Fibroblast of skin of abdomen (primary cell): ENCODE measurements around the gene ABCB9.
A peak's percentile ranks its signal among the peaks of the same experiment; 100 is the strongest.

Experiments
- DNase-seq: peaks from one replicate; pipeline ENCODE4 v3.0.0-alpha.2; 2013

Gene ABCB9

DNA sequence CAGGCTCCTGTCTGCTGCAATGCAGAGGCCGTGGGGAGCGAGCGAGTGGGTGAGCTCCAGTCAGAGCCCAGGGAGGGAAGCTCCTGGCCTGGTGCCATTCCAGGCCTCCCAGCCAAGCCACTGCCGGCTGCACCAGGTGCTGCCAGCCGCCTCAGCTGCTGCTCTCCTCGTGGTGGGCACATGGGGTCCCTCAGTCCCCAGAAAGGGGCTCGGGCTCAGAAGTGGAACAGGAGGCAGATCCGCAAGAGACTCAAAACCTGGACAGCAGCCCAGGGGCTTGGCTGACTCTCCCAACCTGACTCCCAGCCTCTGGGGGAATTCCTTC lies 2.4 kb downstream of the ABCB9 start:
- DNase-seq, result no peak

DNA sequence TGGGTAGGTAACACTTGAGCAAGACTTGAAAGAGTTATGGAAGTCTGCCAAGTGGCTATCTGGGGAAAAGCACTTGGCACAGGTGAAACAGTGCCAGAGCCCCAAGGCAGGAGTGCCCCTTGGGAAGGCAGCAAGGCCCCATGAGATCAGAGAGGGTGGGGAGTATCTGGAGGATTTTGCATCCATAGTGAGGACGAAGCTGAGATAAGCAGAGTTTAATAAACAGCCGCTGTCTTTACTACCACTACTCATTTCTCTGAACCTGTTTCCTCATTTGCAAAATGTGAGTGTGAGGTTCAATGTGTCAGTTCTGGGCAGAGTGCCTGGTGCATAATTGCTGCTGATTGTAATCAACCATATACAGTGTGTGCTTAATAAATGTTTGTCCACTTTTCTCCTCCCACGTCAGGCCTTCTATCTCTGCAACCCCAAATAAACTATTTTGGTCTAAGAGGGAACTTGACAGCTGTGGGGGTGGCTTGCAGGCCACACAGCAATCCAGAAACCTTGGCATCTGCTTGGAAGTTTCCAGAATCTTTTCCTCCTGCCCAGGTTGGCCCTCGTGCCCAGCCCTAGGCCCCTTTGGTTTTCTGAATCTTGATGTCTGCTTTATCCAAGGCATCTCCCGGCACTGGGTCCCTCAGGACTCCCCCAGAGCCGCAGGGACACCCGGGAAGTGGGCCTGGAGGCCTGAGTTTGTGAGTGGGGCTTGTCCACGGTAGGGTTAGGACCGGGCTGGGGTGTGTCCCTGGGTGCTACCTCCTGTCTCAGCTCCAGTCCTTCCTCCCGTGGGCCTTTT lies 4.5 kb downstream of the ABCB9 start:
- no peak for DNase-seq

DNA sequence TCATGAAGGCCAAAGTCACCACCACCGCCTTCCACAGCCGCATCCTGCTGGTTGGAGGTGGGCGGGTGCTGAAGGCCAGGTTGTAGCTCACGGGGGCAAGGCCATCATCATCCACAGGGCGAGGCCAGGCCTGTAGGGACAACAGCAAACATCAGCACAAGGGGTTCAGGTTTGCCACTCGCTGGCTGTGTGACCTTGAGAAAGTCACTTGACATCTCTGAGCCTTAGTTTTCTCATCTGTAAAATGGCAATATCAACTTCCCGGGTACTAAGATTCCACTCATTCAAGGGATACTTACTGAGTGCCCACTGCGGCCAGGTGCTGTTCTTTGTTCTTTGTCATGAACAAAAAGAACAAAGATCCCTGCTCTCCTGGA lies 6.1 kb downstream of the ABCB9 start:
- DNase-seq, result no peak

DNA sequence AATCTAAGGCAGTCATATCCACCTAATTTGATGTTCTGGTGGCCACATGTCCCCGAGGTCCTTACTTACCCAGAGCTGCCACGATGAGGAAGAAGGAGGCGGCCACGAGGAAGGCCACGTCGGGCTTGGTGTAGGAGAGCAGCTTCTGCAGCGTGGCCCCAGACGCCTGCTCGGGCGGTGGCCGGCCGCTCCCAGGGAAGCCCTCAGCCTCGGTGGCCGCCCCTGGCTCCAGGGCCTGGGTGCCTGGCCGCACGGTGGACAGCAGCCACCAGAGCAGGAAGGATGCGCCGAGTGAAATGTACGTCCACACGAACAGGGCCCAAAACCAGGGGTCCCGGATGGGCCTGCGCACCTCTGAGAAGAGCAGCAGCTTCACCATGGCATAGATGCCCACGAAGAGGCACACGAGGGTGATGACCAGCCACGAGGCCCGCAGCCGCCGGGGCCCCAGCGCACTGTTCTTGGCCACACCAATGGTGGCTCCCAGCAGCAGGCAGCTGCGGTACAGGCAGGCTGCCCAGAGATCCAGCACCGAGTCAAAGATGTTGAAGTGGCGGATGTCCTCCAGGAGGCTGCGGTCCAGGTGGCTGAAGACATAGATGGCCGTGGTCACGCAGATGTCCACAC lies 6.6 kb downstream of the ABCB9 start:
- DNase-seq, result no peak

DNA sequence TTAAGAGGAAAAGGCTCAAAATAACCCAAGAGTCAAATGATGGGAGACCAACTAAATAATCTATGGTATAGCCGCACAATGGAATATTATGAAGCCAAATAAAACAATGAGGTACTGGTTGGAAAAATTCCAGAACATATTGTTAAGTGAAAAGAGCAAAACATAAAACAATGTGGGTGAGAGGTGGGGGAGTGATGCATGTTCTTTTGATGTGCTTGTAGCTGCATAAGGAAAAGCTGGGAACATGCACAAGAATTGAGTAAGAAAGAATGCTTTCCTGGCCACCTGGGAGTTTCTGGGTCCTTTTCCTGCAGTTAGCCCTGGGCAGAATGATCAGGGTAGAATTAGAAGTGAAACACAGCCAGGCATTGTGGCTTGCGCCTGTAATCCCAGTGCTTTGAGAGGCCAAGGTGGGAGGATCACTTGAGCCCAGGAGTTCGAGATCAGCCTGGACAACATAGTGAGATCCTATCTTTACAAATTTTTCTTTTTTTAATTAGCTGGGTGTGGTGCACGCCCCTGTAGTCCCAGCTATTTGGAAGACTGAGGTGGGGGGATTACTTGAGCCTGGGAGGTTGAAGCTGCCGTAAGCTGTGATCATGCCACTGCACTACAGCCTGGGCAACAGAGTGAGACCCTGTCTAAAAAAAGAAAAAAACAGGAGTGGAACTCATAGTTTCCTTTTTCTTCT lies 7.9 kb downstream of the ABCB9 start:
- no peak for DNase-seq

DNA sequence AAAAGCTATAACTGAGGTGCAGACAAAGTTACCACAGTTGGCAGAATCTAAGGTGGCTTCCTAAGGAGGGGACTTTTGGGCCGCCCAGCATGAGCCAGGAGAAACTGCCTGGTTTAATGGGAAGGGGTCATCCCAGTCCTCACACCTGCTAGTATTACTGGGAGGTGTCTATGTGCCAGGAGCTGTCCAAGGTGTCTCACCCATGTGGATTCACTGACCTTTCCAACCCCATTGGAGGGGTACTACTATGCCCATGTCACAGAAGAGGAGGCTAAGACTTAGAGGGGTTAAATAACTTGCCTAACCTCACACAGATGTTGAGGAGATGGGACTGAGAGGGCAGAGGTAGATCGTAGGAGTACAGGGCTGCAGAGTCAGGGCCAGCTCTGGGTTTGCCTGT lies 10.2 kb downstream of the ABCB9 start:
- no peak for DNase-seq

DNA sequence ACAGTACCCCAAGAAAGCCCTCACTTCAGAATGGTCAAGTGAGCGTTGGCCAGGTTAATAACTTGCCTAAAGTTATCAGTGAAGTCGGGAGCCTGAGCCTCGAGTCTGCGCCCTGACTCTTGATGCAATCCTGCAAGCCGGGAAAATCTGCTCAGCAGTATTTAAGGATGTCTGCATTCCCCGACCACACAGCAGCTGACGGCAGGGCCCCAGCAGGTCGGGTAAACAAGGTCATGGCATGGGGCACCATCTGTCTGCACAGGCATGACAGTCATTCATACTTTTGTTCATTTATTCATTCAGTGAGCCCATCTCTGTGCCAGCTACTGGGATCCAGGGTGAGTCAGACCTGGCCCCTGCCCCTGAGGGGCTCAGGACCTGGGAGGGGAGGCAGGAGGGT lies 11.1 kb downstream of the ABCB9 start:
- DNase-seq, result no peak

DNA sequence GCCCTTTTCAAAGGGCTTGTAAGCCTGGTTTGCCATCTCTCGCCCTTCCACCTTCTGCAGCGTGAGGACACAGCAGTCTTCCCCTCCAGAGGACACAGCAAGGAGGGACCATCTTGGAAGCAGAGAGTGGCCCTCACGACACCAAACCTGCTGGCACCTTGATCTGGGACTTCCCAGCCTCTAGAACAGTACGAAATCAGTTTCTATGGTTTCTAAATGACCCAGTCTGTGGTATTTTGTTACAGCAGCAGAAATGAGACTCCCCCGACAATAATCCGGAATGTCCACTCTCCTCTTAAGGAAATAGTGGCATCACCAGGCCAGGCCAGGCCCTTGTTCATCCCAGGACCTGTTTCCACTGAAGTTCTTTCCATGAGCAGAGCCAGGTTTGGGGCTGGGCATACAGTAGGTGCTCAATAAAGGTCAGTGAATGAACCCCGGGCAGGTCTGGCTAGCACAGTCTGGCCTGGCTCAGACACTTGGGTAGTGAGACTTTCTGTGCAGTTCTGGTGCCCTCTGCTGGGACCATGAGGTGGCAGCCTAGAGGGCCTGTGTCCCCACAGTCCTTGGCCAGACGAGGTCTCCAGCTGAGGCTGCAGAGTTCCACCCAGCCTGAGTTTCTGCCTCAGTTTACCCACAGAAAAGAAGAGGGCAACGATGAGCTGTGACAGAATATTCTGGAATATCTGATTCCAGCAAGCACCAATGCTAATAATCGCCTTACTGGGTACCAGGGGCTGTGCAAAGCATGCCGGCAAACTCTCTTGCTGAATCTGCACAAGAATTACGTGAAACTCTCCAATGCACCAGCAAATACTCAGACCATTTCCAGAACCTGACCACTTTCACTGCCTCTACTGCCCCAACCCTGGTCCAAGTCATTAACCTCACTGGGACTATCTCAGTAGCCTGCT lies 14.0 kb downstream of the ABCB9 start:
- peak; percentile 65 for DNase-seq

DNA sequence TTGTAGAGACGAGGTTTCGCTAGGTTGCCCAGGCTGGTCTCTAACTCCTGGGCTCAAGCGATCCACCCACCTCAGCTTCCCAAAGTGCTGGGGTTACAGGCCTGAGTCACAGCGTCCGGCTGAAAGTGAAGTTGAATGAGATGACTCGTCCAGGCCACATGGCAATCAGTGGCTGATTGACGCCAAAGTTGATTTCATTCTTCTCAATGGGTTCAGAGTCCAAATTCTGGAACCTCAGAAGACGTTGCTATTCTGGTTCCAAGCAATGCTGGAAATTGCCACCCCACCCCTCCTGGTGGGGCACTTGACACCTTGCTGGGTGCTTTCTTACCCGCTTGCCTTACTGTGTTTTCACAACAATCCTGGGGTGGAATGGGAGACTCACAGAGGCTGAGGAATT lies 14.9 kb downstream of the ABCB9 start:
- peak; percentile 54 for DNase-seq

DNA sequence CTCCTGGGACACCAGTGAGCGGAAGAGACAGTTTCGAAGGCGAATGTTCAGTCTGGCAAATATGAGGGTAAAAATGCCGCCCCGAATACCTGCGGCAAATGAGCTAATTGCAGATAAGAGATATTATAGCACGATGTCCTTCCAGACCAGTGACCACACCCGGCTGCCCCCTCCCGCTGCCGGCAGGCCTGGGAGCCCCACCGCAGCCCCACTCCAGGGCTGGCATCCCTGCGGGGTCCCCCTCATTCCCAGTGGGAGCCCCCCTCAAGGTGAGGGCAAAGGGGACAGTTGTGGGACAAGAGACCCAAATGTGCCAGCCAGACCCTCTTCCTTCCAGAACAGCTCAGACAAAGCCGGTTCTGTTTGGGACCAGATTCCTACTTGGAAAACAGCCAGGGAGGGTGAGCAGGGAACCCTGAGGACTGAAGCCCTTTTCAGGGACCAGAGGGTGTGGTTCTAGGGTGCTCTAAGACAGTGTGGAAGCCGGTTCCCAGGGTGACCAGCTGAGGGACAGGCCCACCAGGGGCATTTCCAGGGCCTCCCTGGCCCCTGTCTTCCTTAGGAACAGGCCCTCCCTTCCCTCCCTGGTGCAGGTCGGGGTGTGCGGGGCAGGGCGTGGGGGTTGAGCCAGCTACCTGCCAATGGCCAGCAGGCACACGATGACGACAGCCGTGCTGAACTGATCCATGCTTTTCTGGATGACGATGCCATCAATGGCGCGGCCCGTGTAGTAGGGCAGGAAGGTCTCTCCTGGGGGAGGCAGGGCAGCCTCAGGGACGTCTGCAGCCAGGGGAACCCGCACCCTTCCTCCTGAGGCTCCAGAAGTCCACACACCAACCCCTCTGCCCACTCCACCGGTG lies 16.2 kb downstream of the ABCB9 start:
- DNase-seq, result no peak

DNA sequence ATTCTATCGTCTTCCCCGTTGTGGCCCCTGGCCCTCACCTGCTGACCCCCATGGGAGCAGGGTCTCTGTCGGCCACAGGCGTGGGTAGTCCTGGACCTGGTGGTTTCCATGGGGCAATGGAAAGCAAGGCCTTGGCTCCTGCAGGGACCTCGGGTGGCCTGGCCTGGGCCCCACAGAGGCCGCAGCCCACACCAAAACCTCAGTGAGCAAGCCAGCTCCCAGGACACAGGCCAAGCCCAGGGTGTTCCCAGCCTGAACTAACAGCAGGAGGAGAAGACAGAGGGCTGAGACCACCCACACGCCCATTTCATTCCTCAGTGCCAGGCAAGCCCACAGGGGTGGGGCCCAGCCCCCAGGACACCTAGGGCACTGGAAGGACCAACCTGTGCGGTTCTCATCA lies 16.9 kb downstream of the ABCB9 start:
- no peak for DNase-seq

DNA sequence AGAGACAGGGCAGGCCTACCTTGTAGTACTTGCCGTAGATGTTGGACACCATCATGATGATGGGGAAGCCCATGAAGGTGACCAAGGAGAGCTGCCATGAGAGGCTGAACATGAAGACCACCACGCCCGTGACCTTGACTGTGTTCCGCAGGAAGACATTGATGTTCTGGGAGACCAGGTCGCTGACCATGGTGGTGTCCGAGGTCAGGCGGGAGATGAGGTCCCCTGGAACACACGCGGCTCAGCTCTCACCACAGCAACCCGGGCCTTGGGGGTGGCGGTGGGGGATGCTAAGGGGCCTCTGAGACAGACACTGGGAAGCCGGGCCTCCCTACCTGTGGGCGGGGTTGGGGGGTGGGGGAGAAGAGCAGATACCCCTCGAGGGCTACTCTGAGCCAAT lies 17.7 kb downstream of the ABCB9 start:
- DNase-seq, result no peak

DNA sequence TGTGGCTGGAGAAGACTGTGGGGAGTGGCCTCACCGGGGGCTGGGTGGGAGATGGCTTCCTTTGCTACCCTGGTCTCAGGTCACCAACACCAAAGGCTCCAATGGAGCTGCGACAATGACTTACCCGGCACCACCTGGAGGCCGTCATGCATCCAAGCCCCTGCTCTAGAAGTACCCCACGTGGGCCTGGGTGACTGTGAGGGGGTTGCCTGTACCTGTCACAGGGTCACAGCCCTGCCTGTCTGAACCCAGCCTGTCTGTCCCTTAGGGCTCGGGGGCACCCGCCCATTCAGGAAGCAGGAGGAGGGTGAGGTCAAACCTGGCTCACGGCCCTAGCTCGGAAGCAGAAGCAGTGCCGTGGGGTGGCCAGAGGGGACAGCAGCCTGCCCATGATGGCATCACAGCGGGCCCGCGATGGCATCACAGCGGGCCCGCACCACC lies 18.9 kb downstream of the ABCB9 start:
- no peak for DNase-seq

DNA sequence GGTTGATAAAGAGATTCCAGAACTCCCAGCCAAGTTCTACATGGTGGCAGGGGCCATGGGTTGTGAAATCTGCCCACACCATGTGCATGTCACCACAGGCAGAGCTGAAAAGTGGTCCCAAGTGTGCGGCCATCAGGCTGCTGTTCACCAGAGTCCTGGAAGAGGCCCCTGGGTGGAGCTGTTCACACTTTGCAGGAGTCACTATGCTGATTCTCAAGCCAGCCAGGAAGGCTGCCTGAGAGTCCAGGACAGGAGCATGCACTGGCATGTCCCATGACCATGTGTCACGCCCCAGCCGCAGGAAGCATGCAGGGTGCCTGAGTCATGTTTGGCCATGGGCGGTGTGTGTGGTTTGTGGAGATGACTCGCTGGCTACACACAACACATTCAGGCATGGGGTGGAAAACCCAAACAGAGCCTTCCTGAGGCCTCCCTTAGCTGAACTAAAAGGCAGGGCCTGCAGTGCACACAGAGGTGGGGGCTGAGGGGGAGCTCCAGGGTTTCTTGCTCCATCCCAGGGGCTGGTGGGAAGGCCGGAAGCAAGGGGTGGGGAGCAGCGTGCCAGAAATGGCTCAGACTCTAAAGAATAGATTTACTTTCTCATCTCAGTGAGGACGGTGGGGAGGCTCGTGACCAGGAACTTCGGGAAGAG lies 19.4 kb downstream of the ABCB9 start:
- DNase-seq, result peak; percentile 99

DNA sequence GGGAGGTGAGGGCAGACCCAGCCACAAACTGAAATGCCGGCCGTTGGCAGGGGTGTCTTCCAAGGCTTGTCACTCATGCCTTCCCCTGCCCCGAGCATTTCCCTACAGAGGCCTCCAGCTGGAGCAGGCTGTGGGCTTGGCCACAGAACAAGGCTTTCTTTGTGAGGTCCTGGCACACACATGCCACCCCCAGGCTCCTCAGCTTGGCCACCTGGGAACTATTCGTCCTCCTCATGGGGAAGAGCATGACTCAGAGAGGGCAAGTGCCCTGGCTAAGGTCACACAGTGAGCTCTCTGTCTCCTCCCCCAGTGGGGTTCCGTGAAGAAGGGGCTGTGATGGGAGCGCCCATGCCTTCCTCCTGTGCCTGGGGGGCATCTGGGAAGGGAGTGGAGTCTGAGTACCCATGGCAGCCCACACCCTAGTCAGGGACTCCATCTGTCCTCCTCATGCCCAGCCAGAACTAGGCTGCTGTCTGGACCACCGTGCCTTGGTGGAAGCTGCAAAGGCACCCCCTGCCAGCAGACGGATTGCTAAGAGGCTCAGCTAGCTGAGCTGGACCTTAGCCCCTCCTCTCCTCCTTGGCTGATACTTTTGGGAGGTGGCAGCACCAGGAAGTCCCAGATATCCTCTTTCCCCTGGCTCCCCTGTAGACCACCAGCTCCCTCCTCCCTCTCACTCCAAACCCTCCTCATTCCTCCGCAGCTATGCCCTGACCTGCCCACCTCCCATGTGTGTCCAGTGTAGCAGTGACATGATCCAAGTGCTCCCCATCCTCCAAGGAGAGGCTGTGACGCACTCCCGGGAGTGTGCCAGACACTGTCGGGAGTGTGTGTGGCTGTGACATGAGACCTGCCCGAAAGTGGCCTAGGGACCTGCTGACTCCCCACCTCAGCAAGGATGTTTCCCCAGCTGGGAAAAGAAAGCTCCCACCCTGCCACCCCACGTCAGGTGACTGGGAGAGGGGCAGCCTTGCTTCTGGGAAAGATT lies 21.4 kb downstream of the ABCB9 start:
- DNase-seq, result no peak

DNA sequence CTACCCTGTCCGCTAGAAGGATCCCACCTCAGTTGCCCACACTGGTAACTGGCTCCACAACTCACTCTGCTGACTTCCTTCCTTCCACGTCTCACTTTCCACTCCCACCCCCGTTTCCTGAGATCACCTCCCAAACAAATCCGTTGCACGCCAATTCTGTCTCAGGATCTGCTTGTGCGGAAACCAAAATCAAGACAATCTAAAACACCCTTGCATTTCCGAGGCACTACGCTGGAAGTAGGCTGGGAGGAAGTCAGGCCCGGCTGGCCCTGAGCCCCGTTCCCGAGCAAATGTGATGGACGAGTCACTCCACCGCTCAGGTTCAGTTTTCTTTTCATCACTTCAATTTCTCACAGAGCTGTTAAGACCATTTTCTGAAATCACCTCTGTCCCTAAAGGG lies 23.1 kb downstream of the ABCB9 start:
- no peak for DNase-seq

DNA sequence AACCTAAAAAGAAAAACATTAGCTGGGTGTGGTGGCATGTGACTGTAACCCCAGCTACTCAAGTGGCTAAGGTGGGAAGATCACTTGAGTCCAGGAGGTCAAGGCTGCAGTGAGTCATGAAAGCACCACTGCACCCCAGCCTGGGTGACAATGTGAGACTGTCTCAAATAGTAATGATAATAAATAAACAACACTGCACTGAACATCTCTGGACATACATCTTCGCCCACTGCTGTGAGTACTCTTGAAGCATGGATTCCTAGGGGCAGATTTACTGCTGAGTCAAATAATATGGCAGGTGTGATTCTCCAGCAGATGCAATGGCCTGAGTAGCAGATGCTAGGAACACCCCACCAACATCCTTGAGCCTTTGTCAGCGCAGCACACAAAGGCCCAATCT lies 23.6 kb downstream of the ABCB9 start:
- DNase-seq, result no peak

DNA sequence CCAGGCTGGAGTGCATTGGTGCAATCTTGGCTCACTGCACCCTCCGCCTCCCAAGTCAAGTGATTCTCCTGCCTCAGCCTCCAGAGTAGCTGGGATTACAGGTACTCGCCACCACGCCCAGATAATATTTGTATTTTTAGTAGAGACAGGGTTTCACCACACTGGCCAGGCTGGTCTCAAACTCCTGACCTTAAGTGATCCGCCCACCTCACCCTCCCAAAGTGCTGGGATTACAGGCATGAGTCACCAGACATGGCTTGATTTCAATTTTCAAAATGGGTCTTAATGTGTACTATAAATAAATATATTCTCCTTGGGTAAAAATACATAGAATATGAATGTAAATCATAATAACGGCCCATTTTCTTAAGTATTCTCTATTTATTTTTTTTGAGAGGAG lies 24.9 kb downstream of the ABCB9 start:
- DNase-seq, result peak; percentile 35

DNA sequence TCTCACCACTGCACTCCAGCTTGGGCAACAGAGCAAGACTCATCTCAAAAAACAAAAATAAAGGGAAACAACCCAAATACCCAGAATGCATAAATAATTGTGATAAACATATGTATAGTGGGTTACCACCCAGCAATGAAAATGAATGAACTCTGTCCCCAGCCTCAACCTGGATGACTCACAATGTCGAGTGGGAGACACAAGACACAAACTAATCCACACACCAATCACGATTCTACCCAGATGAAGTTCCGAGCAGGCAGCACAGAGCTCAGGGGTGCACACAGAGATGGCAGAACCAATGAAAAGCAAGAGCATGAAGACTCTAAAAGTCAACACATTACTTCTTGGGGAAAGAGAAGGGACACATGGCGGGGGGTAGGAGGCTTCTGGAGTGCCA lies 27.1 kb downstream of the ABCB9 start:
- no peak for DNase-seq

DNA sequence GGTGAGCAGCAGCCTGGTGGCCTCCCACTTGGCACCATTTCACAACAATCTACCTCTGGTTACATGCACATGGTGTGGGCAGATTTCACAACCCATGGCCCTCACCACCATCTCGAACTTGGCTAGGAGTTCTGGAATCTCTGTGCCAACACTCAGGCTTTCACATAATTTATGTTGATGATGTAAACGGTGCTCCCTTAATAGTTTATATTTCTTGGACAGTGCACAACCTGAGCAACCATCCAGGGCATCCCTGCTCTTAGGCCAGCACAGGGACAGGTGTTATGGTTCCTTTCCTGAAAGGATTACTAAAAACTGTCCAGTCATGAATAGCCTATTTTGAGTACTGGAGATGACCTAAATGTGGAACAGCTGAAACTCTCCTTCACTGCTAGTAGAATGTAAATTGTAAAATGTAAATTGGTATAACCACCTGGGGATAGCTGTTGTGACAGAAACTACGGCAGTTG lies 28.6 kb downstream of the ABCB9 start:
- DNase-seq, result no peak
